HepG2 (cell line): ENCODE data around the gene BMPR1B. TPM values are rescaled to one million over a fixed set of nuclear protein-coding genes. Genes with fewer than 3 reads are reported as not detected.
"Not testable (repeated sequence)": the region's sequence is repeated elsewhere in the genome, so short reads cannot be mapped to it uniquely, and the experiment has no call there.

Experiments used
- ATAC-seq: fragments of 200-7000 bp; cut with Tn5 transposase; 3 replicates; pipeline ENCODE4 v1.9.1; 2020; ENCODE audit warnings: mild to moderate bottlenecking, moderate library complexity
- BruUV-seq: library from RNA; stranded (reverse); fragments of 400-500 nt; replicated peaks from 2 replicates; lab custom pipeline; 2021; lab: Mats Ljungman, UMichigan
- CTCF ChIA-PET: fragments of 300-600 bp; formaldehyde crosslinking; extraction: SDS; loops from one replicate; lab custom pipeline; 2021; ENCODE audit warnings: low total read pairs, inconsistent platforms, low intra/inter-chr PET ratio; lab: Yijun Ruan, JAX
- POLR2A ChIA-PET: fragments of 350-600 bp; sonication (Branson Sonifier 250); formaldehyde crosslinking; loops from one replicate; lab custom pipeline; 2020; ENCODE audit warnings: antibody characterized with exemption, inconsistent platforms; lab: Yijun Ruan, JAX
- DNase-seq: peaks from one replicate; pipeline ENCODE4 v3.0.0-alpha.2; 2015; ENCODE audit warnings: low spot score
- FAIRE-seq: peaks from 3 replicates; lab custom pipeline; 2011; peaks lifted over from hg19 to GRCh38; lab: Jason Lieb, UNC
- H2AFZ ChIP-seq: one replicate; pipeline ENCODE4 v1.6.1; 2011; ENCODE audit warnings: low read length, inconsistent platforms
- H3K27ac ChIP-seq: fragments of 300-600 bp; 3 replicates; pipeline ENCODE4 v1.8.0; 2011; ENCODE audit warnings: mixed run types, mild to moderate bottlenecking, mixed read lengths, low read length, inconsistent platforms; ENCODE audit not compliant: insufficient read depth; ENCODE audit errors: extremely low read length
- H3K27me3 ChIP-seq, 2 experiments: fragments of 200-600 bp in 1 of 2; 2 replicates in 1 of 2; 3 replicates in 1 of 2; pipeline versions ENCODE4 v1.6.0 to v1.8.0; 2011; ENCODE audit warnings: low read length in 2 of 2, mild to moderate bottlenecking in 2 of 2, moderate library complexity in 2 of 2, inconsistent platforms in 1 of 2; ENCODE audit not compliant: insufficient read depth in 2 of 2, control insufficient read depth in 1 of 2
- H3K36me3 ChIP-seq, 2 experiments: fragments of 200-600 bp in 1 of 2; replicated peaks in 1 of 2; 2 replicates in 1 of 2; 3 replicates in 1 of 2; pipeline versions ENCODE4 v1.5.1 to v1.8.0; 2011; ENCODE audit warnings: low read length in 2 of 2, inconsistent platforms in 1 of 2; ENCODE audit not compliant: insufficient read depth in 2 of 2, control insufficient read depth in 1 of 2
- H3K4me1 ChIP-seq: 2 replicates; pipeline ENCODE4 v1.5.1; 2012; ENCODE audit warnings: low read length, inconsistent platforms; ENCODE audit not compliant: insufficient read depth
- H3K4me2 ChIP-seq: 2 replicates; pipeline ENCODE4 v1.6.0; 2011; ENCODE audit warnings: low read depth, low read length, inconsistent platforms
- H3K4me3 ChIP-seq, 3 experiments: fragments of 200-600 bp in 1 of 3; sonication (generic), shearing (Covaris generic) in 1 of 3; replicated peaks in 1 of 3; 2 replicates each; pipeline ENCODE4 v1.5.1; 2011 to 2016; ENCODE audit warnings: low read length in 3 of 3, inconsistent platforms in 2 of 3, low read depth in 2 of 3, mild to moderate bottlenecking in 2 of 3, control low read depth in 1 of 3, mixed read lengths in 1 of 3; ENCODE audit not compliant: insufficient read depth in 1 of 3
- H3K79me2 ChIP-seq: one replicate; pipeline ENCODE4 v1.6.1; 2011; ENCODE audit warnings: low read length, inconsistent platforms; ENCODE audit not compliant: insufficient read depth
- H3K9ac ChIP-seq: 2 replicates; pipeline ENCODE4 v1.6.0; 2011; ENCODE audit warnings: mild to moderate bottlenecking, low read depth, low read length, inconsistent platforms; ENCODE audit not compliant: insufficient read depth
- H3K9me3 ChIP-seq: 2 replicates; pipeline ENCODE4 v1.5.1; 2012; ENCODE audit warnings: mild to moderate bottlenecking, low read length
- H4K20me1 ChIP-seq: 2 replicates; pipeline ENCODE4 v1.6.0; 2011; ENCODE audit warnings: inconsistent platforms, mild to moderate bottlenecking, low read length, moderate library complexity; ENCODE audit not compliant: insufficient read depth
- CENPX ChIP-seq: sonication (generic); formaldehyde crosslinking; IDR thresholded peaks from 2 replicates; pipeline ENCODE4 v1.9.0; 2021; ENCODE audit warnings: mild to moderate bottlenecking, missing genetic modification reagents, moderate library complexity
- CTCF ChIP-seq: sonication (generic); formaldehyde crosslinking; IDR thresholded peaks from 2 replicates; pipeline ENCODE4 v1.5.0; 2020; ENCODE audit warnings: mild to moderate bottlenecking, missing genetic modification reagents, moderate library complexity
- FIP1L1 ChIP-seq: fragments of 200-400 bp; formaldehyde crosslinking; IDR thresholded peaks from 2 replicates; pipeline ENCODE4 v1.6.1; 2018; ENCODE audit warnings: low read depth, mild to moderate bottlenecking, low read length, moderate library complexity, borderline replicate concordance; ENCODE audit not compliant: insufficient read depth
- PAF1 ChIP-seq: IDR thresholded peaks from 2 replicates; pipeline ENCODE4 v1.6.1; 2016; ENCODE audit warnings: missing genetic modification reagents, missing compliant biosample characterization
- STAG1 ChIP-seq: sonication (generic); formaldehyde crosslinking; IDR thresholded peaks from 2 replicates; pipeline ENCODE4 v1.4.0; 2020; ENCODE audit warnings: missing genetic modification reagents
- SYNCRIP ChIP-seq: fragments of 200-400 bp; formaldehyde crosslinking; IDR thresholded peaks from 2 replicates; pipeline ENCODE4 v1.6.1; 2018; ENCODE audit warnings: mild to moderate bottlenecking, low read depth, low read length; ENCODE audit not compliant: insufficient read depth
- ZNF326 ChIP-seq: sonication (generic); formaldehyde crosslinking; IDR thresholded peaks from 2 replicates; pipeline ENCODE4 v1.4.0; 2020; ENCODE audit warnings: missing genetic modification reagents, borderline replicate concordance
- ZNF546 ChIP-seq: sonication (generic); formaldehyde crosslinking; conservative IDR thresholded peaks from 2 replicates; pipeline ENCODE4 v1.8.1; 2023; ENCODE audit warnings: mild to moderate bottlenecking, missing genetic modification reagents
- ZNF749 ChIP-seq: sonication (generic); formaldehyde crosslinking; IDR thresholded peaks from 2 replicates; pipeline ENCODE4 v1.8.0; 2022; ENCODE audit warnings: mild to moderate bottlenecking, missing genetic modification reagents, moderate library complexity, borderline replicate concordance
- ZSCAN31 ChIP-seq: sonication (generic); formaldehyde crosslinking; IDR thresholded peaks from 2 replicates; pipeline ENCODE4 v1.5.0; 2020; ENCODE audit warnings: low read depth, mild to moderate bottlenecking, missing genetic modification reagents
- WGBS: methylation state at CpG from one replicate; pipeline ENCODE4 v1.1.6; 2017; ENCODE audit warnings: low lambda C conversion rate; 5-methylcytosine and 5-hydroxymethylcytosine counted together
- in situ Hi-C: cut with HindIII; loops from 2 replicates; pipeline ENCODE4 v1.10.0; 2017; ENCODE audit warnings: low pct_unique_long_range_greater_than_20kb; ENCODE audit not compliant: extremely low pct_ligation_motif_present
- intact Hi-C: fragments of 100-400 bp; cut with micrococcal nuclease; formaldehyde crosslinking; loops from one replicate; pipeline ENCODE4 v1.10.0; 2022; ENCODE audit not compliant: unreplicated experiment
- polyA plus RNA-seq, 8 experiments: library from polyadenylated mRNA; depleted of rRNA in 3 of 8; stranded (reverse) in 7 of 8; unstranded in 1 of 8; fragments of >200 nt; fragmentation: Illumina TruSeq in 4 of 8; extraction: Trizol in 4 of 8; gene quantifications; 2 replicates each; pipeline versions ENCODE4 v1.2.1 to v1.2.3, GENCODE V29; 2011 to 2016; ENCODE audit warnings: low read depth in 4 of 8, missing spikeins in 1 of 8, mixed read lengths in 1 of 8; ENCODE audit not compliant: insufficient read depth in 1 of 8
- total RNA-seq, 5 experiments: library from RNA; depleted of rRNA; stranded (reverse); fragments of >200 nt; fragmentation: Illumina TruSeq; extraction: Trizol; gene quantifications; 2 replicates each; pipeline ENCODE4 v1.2.3, GENCODE V29; 2016; ENCODE audit warnings: low read depth in 1 of 5
- TF ChIP-seq, protein P1 (sequence below): sonication (generic); formaldehyde crosslinking; IDR thresholded peaks from 2 replicates; pipeline ENCODE4 v1.5.1; 2020; ENCODE audit warnings: missing genetic modification reagents, mild to moderate bottlenecking, borderline replicate concordance

Gene BMPR1B
- total and polyA plus RNA-seq, 2 of the 13 experiments (the other 11 are each of a cell fraction or from before 2014, with no cell fraction given), result 0.07 TPM; not detected in 1

- TF ChIP-seq, protein P1, sequence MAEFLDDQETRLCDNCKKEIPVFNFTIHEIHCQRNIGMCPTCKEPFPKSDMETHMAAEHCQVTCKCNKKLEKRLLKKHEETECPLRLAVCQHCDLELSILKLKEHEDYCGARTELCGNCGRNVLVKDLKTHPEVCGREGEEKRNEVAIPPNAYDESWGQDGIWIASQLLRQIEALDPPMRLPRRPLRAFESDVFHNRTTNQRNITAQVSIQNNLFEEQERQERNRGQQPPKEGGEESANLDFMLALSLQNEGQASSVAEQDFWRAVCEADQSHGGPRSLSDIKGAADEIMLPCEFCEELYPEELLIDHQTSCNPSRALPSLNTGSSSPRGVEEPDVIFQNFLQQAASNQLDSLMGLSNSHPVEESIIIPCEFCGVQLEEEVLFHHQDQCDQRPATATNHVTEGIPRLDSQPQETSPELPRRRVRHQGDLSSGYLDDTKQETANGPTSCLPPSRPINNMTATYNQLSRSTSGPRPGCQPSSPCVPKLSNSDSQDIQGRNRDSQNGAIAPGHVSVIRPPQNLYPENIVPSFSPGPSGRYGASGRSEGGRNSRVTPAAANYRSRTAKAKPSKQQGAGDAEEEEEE, result no peak
- TF ChIP-seq ZNF546 (no peak), STAG1 (CRISPR knock-in tag) (no peak), ZSCAN31 (no peak), FIP1L1 (no peak), CTCF (CRISPR knock-in tag) (no peak), ZNF749 (no peak), CENPX (CRISPR knock-in tag) (no peak)
Measured at GRCh38 chr4:95167805-95168204, 410.1 kb downstream of the BMPR1B start (continued).

DNA sequence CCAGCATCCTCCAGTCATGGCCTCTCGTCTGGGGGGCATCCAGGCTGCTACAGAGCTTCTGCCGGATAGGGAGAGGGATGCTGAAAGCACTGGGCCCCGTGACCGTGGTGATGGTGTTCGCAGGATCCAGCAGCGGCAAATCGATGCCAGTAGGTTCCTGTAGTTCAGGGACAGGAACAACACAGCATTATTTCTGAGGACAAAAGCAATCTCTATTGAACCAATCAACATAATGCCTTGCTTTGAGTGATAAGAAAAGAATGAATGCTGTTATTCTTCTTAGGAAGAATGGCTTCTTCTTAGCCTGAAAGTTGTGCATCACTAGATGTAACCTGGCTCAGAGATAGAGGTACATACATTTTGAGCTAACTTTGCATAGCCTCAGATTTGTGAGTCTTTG lies 412.4 kb downstream of the BMPR1B start:
- TF ChIP-seq ZNF326 (CRISPR knock-in tag) (no peak), SYNCRIP (no peak), PAF1 (CRISPR knock-in tag) (no peak)
- Histone ChIP-seq H3K4me2 (no peak overlapping the region), H3K79me2 (no peaks in the 10 kb centered on the region), H3K4me1 (no peaks in the 10 kb centered on the region), H3K4me3 (no peak overlapping the region), H3K9me3 (no peaks in the 10 kb centered on the region), H3K36me3 (no peaks in the 10 kb centered on the region), H2AFZ (no peak overlapping the region), H4K20me1 (no peaks in the 10 kb centered on the region), H3K27me3 (no peaks in the 10 kb centered on the region), H3K27ac (no peak overlapping the region), H3K9ac (no peak overlapping the region)
- DNase-seq, result no peak
- in situ Hi-C loops (loop anchor here (25.0 kb wide), 1 partner anchor 1992 kb away; no protein-coding TSS in a partner anchor), intact Hi-C loops (no loop called here)
- ChIA-PET CTCF (no interaction called here), POLR2A (no interaction called here)
- WGBS, result 0% methylated on average over 1 of the region's 7 CpGs
- ATAC-seq, result no peak
- FAIRE-seq, result no peak
- no TSS peak for BruUV-seq

- H3K4me1 ChIP-seq, H3K27me3 ChIP-seq, H4K20me1 ChIP-seq, H3K79me2 ChIP-seq, H3K27ac ChIP-seq, H3K9ac ChIP-seq, FAIRE-seq, BruUV-seq, H2AFZ ChIP-seq, H3K4me3 ChIP-seq, H3K36me3 ChIP-seq, CTCF ChIA-PET, H3K9me3 ChIP-seq, POLR2A ChIA-PET, DNase-seq, ATAC-seq, H3K4me2 ChIP-seq, intact Hi-C loops: not testable (repeated sequence)
- WGBS, result 88% methylated on average over 1 of the region's 3 CpGs
- in situ Hi-C loops, result loop anchor here (25.0 kb wide), 1 partner anchor 1991 kb away; no protein-coding TSS in a partner anchor
Measured at GRCh38 chr4:95171377-95171776, 413.6 kb downstream of the BMPR1B start.
